Fibroblast of the aortic adventitia (primary cell): ENCODE results near the gene CFAP141. TPM values are rescaled to one million over a fixed set of nuclear protein-coding genes. Genes with fewer than 3 reads are reported as not detected.

Source experiments
- DNase-seq: peaks from one replicate; pipeline ENCODE4 v3.0.0-alpha.2; 2010; ENCODE audit warnings: low read depth
- H3K4me3 ChIP-seq: 2 replicates; pipeline ENCODE4 v1.5.1; 2011; ENCODE audit warnings: low read depth, mild to moderate bottlenecking, control low read depth, low read length, moderate library complexity
- CTCF ChIP-seq: IDR thresholded peaks from 2 replicates; pipeline ENCODE4 v1.5.1; 2011; ENCODE audit warnings: mild to moderate bottlenecking, low read length, control low read depth, inconsistent platforms; ENCODE audit not compliant: insufficient read depth
- total RNA-seq: library from RNA; depleted of rRNA; stranded (reverse); fragments of >200 nt; gene quantifications from 2 replicates; pipeline ENCODE4 v1.2.3, GENCODE V29; 2012; ENCODE audit warnings: low replicate concordance

The CFAP141 gene
- not detected in 2 replicates for total RNA-seq

- DNase-seq: no peak
- no peak within 1 kb of the TSS for H3K4me3 ChIP-seq
- no peak for TF ChIP-seq CTCF
Measured at GRCh38 chr1:154206196-154206595, at the start of gene CFAP141. Gene CFAP141 (minus strand): TSS chr1:154206333. CDS start chr1:154206307, 26 bp downstream.

- DNase-seq: no peak
- H3K4me3 ChIP-seq: no peak overlapping the region
- TF ChIP-seq CTCF: no peak
Measured at GRCh38 chr1:154253671-154254070, 47.5 kb upstream of the CFAP141 start.

- no peak for TF ChIP-seq CTCF
- H3K4me3 ChIP-seq: no peak overlapping the region
- DNase-seq: no peak
Measured at GRCh38 chr1:154241703-154242351, 35.7 kb upstream of the CFAP141 start.

- no peak overlapping the region for H3K4me3 ChIP-seq
- no peak for TF ChIP-seq CTCF
- DNase-seq: no peak
Measured at GRCh38 chr1:154240294-154240833, 34.2 kb upstream of the CFAP141 start.

- H3K4me3 ChIP-seq: no peak overlapping the region
- TF ChIP-seq CTCF: no peak
- no peak for DNase-seq
Measured at GRCh38 chr1:154239491-154239890, 33.4 kb upstream of the CFAP141 start.

- H3K4me3 ChIP-seq: no peak overlapping the region
- no peak for DNase-seq
- no peak for TF ChIP-seq CTCF
Measured at GRCh38 chr1:154237880-154238506, 31.9 kb upstream of the CFAP141 start.
